Ascending aorta (tissue), 2 donors: Measurements from ENCODE around the gene ERFE. TPM values are rescaled to one million over a fixed set of nuclear protein-coding genes. Genes with fewer than 3 reads are reported as not detected.

Experiments used
- DNase-seq, 2 donors: peaks; one replicate each; pipeline ENCODE4 v3.0.0-alpha.2; 2019; ENCODE audit warnings: low spot score in 2 of 2
- H3K27ac ChIP-seq, 2 donors: fragments of 200-600 bp; sonication (generic); one replicate each; pipeline ENCODE4 v1.5.1; 2016 to 2017; ENCODE audit warnings: mild to moderate bottlenecking in 1 of 2
- H3K27me3 ChIP-seq: fragments of 200-600 bp; sonication (generic); one replicate; pipeline ENCODE4 v1.5.1; 2017
- H3K36me3 ChIP-seq, 2 donors: fragments of 200-600 bp; sonication (generic); one replicate each; pipeline ENCODE4 v1.5.1; 2016
- H3K4me1 ChIP-seq, 2 donors: fragments of 200-600 bp; sonication (generic); one replicate each; pipeline ENCODE4 v1.5.1; 2016 to 2017; ENCODE audit warnings: mild to moderate bottlenecking in 1 of 2
- H3K4me3 ChIP-seq, 2 donors: fragments of 200-600 bp; sonication (generic); one replicate each; pipeline ENCODE4 v1.5.1; 2016 to 2017; ENCODE audit warnings: mild to moderate bottlenecking in 1 of 2
- H3K9me3 ChIP-seq, 2 donors: fragments of 200-600 bp; sonication (generic); one replicate each; pipeline ENCODE4 v1.5.1; 2016
- CTCF ChIP-seq, 3 experiments: fragments of 200-600 bp in 2 of 3; fragments of 450-650 bp in 1 of 3; sonication (generic) in 2 of 3; IDR thresholded peaks; one replicate each; pipeline ENCODE4 v1.5.1; 2016 to 2019; ENCODE audit warnings: antibody characterized with exemption in 3 of 3, mild to moderate bottlenecking in 1 of 3, moderate library complexity in 1 of 3
- intact Hi-C: fragments of 100-400 bp; cut with DNase I; formaldehyde crosslinking; loops from one replicate; pipeline ENCODE4 v1.15.1; 2023
- total RNA-seq: library from RNA; depleted of rRNA; stranded (reverse); fragments of >200 nt; gene quantifications from one replicate; pipeline ENCODE4 v1.1.0, GENCODE V29; 2016

Gene ERFE
- total RNA-seq, 1 donor from 2014 or later: 3.3 TPM

GRCh38 chr2:238167344-238167715 lies 8.6 kb downstream of the ERFE start:
- Histone ChIP-seq H3K4me3 (no peak overlapping the region), H3K9me3 (no peaks in the 10 kb centered on the region), H3K27ac (peak overlapping the region in 1 of 2 donors; percentile 78), H3K4me1 (peaks cover 12 to 36% of the 10 kb centered on the region in 2 donors), H3K36me3 (peaks cover 9 to 23% of the 10 kb centered on the region in 2 donors), H3K27me3 (peaks cover 4% of the 10 kb centered on the region)
- no peak for TF ChIP-seq CTCF (IDR thresholded peaks at IDR 0.05)
- no peak for DNase-seq
- intact Hi-C loops: no loop called here

- peaks cover 12 to 36% of the 10 kb centered on the region in 2 donors for H3K4me1 ChIP-seq
- no peak overlapping the region for H3K4me3 ChIP-seq
- no peak for DNase-seq
- intact Hi-C loops: loop anchor here (2.0 kb wide), 2 partner anchors 25 to 119 kb away; no protein-coding TSS in a partner anchor
- no peaks in the 10 kb centered on the region for H3K9me3 ChIP-seq
- no peak for TF ChIP-seq CTCF (IDR thresholded peaks at IDR 0.05)
- H3K36me3 ChIP-seq: peaks cover 13 to 27% of the 10 kb centered on the region in 2 donors
- H3K27me3 ChIP-seq: peaks cover 4% of the 10 kb centered on the region
- peak overlapping the region; percentile 78 to 91 for H3K27ac ChIP-seq
Observed at GRCh38 chr2:238167761-238168160, 9.0 kb downstream of the ERFE start.

- H3K4me1 ChIP-seq: peaks cover 12 to 36% of the 10 kb centered on the region in 2 donors
- peak overlapping the region; percentile 78 to 91 for H3K27ac ChIP-seq
- TF ChIP-seq CTCF (IDR thresholded peaks at IDR 0.05): no peak
- intact Hi-C loops: loop anchor here (2.0 kb wide), 2 partner anchors 26 to 118 kb away; no protein-coding TSS in a partner anchor
- H3K9me3 ChIP-seq: no peaks in the 10 kb centered on the region
- H3K4me3 ChIP-seq: no peak overlapping the region
- peaks cover 4% of the 10 kb centered on the region for H3K27me3 ChIP-seq
- peaks cover 20 to 34% of the 10 kb centered on the region in 2 donors for H3K36me3 ChIP-seq
- no peak for DNase-seq
Observed at GRCh38 chr2:238168196-238169047, 9.7 kb downstream of the ERFE start.

- Histone ChIP-seq H3K27me3 (peaks cover 1% of the 10 kb centered on the region), H3K36me3 (peaks cover 28 to 42% of the 10 kb centered on the region in 2 donors)
- peak in 1 of 2 donors; percentile 91 for DNase-seq
Observed at GRCh38 chr2:238169048-238169707, 10.4 kb downstream of the ERFE start.

More at GRCh38 chr2:238169048-238169707, 10.4 kb downstream of the ERFE start:
- no peaks in the 10 kb centered on the region for H3K9me3 ChIP-seq
- no peak for TF ChIP-seq CTCF (IDR thresholded peaks at IDR 0.05)
- H3K4me1 ChIP-seq: peaks cover 8 to 34% of the 10 kb centered on the region in 2 donors
- intact Hi-C loops: loop anchor here (2.0 kb wide), 2 partner anchors 26 to 118 kb away; no protein-coding TSS in a partner anchor
- peak overlapping the region; percentile 85 to 91 for H3K27ac ChIP-seq
- no peak overlapping the region for H3K4me3 ChIP-seq
